HPDE6-E6E7 (cell line): ENCODE measurements around the gene GLT8D2.

Experiments
- DNase-seq: peaks from one replicate; pipeline ENCODE4 v3.0.0; 2011; ENCODE audit warnings: missing footprints; ENCODE audit errors: extremely low spot score

Gene GLT8D2

GRCh38 chr12:104000807-104001434, 49.1 kb downstream of the GLT8D2 start:
- DNase-seq, result no peak

GRCh38 chr12:103998976-103999375, 51.0 kb downstream of the GLT8D2 start:
- DNase-seq, result no peak

- DNase-seq, result no peak
Observed at GRCh38 chr12:103997286-103997900, 52.6 kb downstream of the GLT8D2 start.

- DNase-seq, result no peak
Observed at GRCh38 chr12:103996595-103996994, 53.4 kb downstream of the GLT8D2 start.

GRCh38 chr12:103994235-103994634, 55.8 kb downstream of the GLT8D2 start:
- DNase-seq, result no peak

GRCh38 chr12:103986829-103987228, 63.2 kb downstream of the GLT8D2 start:
- no peak for DNase-seq

GRCh38 chr12:103978384-103978982, 71.5 kb downstream of the GLT8D2 start:
- no peak for DNase-seq

- DNase-seq, result no peak
Observed at GRCh38 chr12:103975368-103975767, 74.6 kb downstream of the GLT8D2 start.

GRCh38 chr12:103973909-103974308, 76.1 kb downstream of the GLT8D2 start:
- DNase-seq, result no peak

- no peak for DNase-seq
Observed at GRCh38 chr12:103969391-103969790, 80.6 kb downstream of the GLT8D2 start.

GRCh38 chr12:103966736-103967135, 83.3 kb downstream of the GLT8D2 start:
- DNase-seq, result no peak

- DNase-seq, result peak; percentile 94
Observed at GRCh38 chr12:103965590-103966504, 84.1 kb downstream of the GLT8D2 start, which contains the start of gene TDG. Gene TDG (plus strand): TSS chr12:103965872. CDS start chr12:103966038, 166 bp downstream.

GRCh38 chr12:103965255-103965589, 84.8 kb downstream of the GLT8D2 start:
- no peak for DNase-seq

- no peak for DNase-seq
Observed at GRCh38 chr12:103964805-103965204, 85.2 kb downstream of the GLT8D2 start.

GRCh38 chr12:103962493-103962892, 87.5 kb downstream of the GLT8D2 start:
- no peak for DNase-seq

GRCh38 chr12:103960616-103961227, 89.3 kb downstream of the GLT8D2 start:
- no peak for DNase-seq

GRCh38 chr12:103958621-103959020, 91.4 kb downstream of the GLT8D2 start:
- DNase-seq, result no peak

- DNase-seq, result no peak
Observed at GRCh38 chr12:103957865-103958388, 92.1 kb downstream of the GLT8D2 start.

- DNase-seq, result peak; percentile 6
Observed at GRCh38 chr12:103956509-103957027, 93.4 kb downstream of the GLT8D2 start.

GRCh38 chr12:103955811-103956508, 94.0 kb downstream of the GLT8D2 start:
- DNase-seq, result no peak

- no peak for DNase-seq
Observed at GRCh38 chr12:103952497-103952896, 97.5 kb downstream of the GLT8D2 start.
